ENCODE measurements around the gene BAZ1A.
"Not testable (repeated sequence)": the region's sequence is repeated elsewhere in the genome, so short reads cannot be mapped to it uniquely, and the experiment has no call there.

The BAZ1A gene

DNA sequence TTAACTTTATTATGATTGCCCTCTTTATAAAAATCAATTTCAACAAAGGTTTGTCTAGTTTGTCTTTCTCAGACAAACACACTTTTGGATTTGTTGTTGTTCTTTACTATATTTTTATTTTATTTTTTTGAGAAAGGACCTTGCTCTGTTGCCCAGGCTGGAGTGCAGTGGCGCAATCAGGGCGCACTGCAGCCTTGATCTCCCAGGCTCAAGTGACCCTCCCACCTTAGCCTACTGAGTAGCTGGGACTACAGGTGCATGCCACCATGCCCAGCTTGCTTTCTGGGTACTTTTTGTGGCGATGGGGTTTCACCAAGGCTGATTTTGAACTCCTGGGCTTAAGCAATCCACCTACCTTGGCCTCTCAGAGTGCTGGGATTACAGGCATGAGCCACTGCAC is 96.4 kb downstream of the BAZ1A start:
- no peak for DNase-seq

DNA sequence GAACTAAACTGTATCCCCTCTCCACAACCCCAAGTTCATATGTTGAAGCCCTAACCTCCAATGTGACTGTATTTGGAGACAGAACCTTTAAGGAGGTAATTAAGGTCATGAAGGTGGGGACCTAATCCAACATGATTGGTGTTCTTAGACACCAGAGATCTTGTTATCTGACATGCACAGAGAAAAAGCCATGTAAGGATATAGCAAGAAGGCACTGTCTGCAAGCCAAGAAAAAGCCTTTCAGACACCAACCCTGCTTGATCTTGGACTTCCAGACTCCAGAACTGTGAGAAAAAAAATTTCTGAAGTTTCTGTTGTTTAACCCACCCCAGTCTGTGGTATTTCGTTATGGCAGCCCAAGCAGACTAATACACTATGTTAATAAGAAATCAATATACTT is 98.5 kb downstream of the BAZ1A start:
- no peak for DNase-seq

DNA sequence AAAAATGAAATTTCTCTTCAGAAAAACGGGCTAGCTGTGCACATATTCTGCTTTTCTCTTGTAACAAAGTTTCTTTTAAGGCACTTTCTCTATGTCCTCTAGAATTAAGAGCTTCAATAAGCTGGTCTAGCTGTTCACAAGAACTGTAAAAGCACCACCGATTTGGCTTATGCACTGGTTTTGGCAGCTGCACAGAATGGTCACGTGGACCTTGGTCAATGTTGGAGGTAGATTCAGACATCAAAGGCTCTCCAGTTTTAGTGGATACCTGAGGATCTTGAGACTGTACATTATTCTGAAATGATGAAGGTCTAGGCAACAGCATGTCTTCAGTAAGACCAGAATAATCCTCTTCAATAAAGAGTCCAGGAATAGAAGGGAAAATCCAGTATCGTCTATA is 99.2 kb downstream of the BAZ1A start:
- no peak for DNase-seq

DNA sequence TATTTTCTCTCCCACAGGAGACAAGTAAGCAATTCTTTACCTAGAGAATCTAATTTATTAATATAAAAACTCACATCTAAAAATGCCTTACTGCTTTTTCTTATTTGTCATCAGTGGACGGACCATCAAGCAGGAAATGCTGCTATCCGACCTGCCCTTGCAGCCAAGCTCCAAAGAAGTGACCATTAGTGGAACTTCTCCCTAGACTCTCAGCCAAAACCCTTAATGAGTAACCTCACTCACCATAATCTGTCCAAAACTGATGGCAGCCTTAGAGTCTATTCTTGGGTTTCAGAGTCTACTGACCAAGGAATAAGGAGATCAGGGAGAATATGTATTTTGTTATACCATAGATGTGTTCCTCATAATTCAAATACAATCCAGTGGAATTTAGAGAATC is 99.8 kb downstream of the BAZ1A start:
- no peak for DNase-seq

DNA sequence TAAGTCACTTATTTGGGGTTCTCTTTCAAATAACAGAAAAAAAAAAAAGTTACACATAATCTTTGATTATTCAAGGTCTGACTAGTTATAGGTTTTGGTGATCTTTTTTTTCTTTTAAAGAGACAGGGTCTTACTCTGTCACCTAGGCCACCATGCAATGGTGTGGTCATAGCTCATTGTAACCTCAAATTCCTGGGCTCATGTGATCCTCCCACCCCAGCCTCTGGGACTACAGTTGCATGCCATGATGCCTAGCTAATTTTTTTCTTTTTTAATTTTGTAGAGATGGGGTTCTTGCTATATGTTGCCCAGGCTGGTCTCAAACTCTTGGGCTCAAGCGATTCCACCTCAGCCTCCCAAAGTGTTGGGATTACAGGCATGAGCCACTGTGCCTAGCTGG is 104.3 kb downstream of the BAZ1A start:
- no peak for DNase-seq

DNA sequence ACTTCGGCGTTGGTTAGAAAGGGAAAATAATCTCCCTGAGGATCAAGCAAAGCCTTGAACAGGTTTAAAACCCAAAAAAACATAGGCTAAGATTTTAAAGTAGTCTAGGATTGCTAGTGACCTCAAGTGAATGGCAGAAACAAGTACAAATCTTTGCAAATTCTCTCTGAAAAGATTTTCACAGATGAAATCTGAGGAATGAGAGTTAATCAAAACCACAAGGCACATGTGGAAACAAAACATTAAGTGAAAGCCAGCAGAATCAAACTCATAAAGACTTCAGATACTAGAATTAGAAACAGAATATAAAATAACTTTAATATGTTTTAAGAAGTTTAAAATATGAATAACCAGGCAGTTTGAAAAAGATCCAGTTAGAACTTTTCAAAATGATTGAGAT is 108.6 kb downstream of the BAZ1A start:
- DNase-seq: no peak

DNA sequence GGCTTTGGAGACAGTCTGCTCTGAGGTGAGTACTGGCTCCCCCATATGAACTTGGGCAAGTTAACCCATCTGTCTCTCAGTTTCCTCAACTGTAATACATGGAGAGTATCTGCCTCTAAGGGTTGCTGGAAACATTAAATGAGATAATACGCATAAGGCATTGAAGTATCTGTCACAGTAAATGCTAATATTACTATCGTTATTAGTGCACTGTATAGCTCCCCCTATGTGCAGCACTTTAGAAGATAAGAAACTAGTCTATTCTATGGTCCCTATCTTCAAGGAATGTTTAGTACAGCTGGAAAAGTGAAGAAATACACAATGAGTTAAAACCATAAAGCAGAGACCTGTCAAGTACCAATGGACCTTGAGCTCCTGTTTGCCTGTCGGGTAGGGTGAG is 109.1 kb downstream of the BAZ1A start:
- DNase-seq: no peak

DNA sequence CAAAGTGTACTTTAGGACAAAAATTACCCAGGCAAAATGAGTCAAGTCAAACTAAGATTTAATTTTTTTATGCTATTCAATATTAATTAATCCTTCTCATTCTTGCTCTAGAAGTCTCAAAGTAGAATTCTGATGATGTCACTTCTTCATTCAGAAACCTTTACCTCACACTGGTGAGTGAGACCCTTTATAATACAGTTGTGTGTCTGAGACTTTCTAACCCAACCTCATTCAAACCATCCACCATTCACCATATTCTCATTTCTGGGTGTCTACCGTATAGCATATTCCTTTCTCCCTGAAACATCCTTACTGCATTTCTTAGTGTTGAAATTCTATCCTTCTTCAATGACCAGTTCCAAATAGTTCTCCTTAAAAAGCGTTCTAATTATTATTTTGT is 119.9 kb downstream of the BAZ1A start:
- DNase-seq: no peak

DNA sequence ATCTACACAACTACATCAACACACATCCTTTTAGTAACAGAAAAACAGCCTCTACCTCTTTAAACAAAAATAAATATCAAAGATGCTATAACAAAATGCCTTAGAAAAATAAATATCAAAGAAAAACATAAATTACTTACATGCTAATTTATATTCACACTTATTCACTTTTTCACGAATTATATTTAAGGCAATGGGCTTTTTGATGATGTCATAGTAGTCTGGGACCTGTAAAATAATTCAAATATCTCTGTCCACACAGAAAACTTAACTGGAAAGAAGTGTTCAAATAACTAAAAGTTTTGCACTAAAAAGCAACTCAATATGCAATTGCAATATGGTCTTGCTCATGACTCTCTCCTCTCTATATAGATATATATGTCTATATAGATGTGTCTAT is 120.5 kb downstream of the BAZ1A start:
- no peak for DNase-seq

DNA sequence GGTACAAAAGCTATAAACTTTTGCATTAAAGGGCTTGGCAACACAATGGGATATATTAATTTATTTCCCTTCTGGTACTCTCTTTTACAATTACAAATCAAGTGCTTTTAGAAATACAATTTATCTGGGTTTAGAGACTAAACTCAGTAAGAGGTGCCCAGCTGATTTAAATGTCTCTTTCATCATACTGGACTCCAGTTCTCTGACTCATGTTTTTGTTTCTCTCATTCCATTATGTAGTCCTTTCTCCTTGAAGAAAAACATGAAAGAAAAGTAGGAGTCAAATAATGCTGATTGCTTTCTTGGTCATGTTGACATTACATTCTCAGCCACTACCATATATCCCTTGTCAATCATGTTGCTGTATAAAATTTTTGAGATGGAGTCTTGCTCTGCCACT is 124.5 kb downstream of the BAZ1A start:
- no peak for DNase-seq

DNA sequence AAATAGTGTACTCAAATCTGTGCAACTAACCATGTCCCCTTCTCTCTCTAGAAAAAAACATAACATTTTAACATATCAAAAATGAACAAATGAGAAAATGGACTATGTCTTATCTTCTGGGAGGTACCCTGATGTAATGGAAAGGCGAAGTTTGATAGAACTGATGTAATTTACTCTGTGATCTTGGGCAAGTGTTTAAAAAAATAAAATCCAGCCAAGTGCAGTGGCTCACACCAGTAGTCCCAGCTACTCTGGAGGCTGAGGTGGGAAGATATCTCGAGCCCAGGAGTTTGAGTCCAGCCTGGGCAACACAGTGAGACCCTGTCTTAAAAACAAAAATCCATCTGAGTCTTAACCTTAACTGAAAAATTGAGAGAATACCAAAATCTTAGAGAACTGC is 124.9 kb downstream of the BAZ1A start:
- no peak for DNase-seq

DNA sequence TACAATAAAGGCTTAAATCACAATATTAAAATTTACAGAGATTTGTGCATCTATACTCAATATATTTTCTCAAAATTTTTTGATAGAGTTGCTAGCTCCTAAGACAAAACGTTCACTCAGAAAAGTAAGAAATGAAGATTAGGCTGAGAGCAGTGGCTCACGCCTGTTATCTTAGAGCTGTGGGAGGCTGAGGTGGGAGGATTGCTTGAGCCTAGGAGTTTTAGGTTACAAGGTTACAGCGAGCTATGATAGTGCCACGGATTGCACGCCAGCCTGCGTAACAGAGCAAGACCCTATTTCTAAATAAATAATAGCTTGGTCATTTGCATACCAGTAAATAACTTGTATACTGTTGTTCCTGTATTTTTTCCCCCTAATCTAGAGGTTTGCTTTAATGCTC is 125.8 kb downstream of the BAZ1A start:
- DNase-seq: peak; percentile 2

DNA sequence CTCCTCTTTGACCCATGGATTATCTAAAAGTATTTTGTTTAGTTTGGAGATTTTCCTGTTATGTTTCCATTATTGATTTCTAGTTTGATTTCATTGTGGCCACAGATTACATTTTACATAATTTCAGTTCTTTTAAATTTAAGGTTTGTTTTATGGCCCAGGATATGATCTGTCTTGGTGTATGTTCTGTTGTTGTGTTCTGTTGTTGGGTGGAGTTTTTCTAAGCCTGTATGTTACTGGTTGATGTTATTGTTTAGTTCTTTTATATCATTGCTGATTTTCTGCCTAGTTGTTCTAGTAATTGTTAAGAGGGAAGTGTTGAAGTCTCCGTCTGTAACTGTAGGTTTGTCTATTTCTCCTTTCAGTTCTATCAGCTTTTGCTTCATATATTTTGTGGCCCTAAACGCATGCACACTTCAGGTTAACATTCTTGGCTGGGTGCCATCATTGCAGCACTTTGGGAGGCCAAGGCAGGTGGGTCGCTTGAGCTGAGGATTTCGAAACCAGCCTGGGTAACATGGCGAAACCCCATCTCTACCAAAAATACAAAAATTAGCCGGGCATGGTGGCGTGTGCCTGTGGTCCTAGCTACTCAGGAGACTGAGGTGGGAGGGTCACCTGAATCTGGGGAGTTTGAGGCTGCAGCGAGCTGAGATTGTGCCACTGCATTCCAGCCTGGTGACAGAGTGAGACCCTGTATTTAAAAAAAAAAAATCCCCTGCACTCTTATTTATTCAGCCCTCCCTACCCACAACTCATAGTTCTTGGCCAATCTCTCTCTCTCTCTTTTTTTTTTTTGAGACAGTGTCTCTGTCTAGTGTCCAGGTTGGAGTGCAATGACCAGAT is 132.7 kb downstream of the BAZ1A start:
- no peak for DNase-seq

DNA sequence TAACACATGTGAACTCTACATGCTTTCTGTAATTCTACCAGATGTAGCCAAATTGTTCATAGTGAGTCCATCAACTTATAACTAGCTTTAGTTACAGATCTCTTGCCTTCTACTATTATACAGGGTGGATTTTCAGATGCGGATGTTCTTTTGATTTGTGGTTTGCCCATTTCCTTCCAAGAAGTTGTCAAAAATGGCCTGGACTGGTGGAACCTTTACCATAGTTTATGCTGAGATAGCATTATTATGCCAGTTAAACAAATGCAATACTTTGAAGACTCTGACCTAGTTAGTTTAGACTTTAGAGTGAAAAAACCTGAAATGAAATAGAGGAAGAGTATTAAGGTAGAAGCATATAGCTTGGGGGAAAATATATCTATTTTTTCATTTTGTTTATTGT is 133.3 kb downstream of the BAZ1A start:
- no peak for DNase-seq

DNA sequence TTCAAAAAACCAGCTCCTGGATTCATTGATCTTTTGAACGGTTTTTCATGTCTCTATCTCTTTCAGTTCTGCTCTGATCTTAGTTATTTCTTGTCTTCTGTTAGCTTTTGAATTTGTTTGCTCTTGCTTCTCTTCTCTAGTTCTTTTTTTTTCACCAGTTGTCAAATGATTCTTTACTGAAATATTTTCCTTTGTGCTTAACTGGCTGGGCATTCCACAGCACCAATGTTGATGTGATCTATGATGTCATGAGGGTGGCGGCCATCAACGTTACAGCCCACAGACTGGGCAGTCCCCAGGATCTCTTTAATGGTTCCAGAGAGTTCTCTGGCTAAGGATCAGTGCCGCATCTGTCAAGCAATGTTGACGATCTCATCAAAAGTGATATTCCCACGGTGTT is 135.0 kb downstream of the BAZ1A start:
- not testable (repeated sequence) for DNase-seq

DNA sequence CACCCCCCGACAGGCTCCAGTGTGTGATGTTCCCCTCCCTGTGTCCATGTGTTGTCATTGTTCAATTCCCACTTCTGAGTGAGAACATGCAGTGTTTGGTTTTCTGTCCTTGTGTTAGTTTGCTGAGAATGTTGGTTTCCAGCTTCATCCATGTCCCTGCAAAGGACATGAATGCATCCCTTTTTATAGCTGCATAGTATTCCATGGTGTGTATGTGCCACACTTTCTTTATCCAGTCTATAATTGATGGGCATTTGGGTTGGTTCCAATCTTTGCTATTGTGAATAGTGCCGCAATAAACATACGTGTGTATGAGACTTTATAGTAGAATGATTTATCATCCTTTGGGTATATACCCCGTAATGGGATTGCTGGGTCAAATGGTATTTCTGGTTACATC is 138.1 kb downstream of the BAZ1A start:
- not testable (repeated sequence) for DNase-seq

DNA sequence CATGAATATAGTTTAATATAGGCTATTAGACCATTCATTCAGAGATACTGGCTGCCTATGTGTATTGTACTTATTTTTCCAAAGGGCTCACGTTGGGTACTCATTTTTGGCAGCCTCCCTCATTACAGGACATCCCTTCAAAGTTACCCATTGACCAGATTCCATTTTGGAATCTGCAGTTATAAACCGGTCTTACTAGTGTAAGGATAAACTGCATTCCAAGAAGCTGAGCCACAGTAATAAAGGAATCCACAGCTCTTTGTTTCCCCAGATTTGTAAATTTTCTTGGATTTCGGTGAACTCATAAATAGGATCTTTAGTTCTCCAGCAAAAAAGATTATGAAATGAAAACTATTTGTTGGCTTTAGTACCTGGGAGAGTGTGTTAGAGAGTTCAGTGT is 141.9 kb downstream of the BAZ1A start:
- DNase-seq: no peak

DNA sequence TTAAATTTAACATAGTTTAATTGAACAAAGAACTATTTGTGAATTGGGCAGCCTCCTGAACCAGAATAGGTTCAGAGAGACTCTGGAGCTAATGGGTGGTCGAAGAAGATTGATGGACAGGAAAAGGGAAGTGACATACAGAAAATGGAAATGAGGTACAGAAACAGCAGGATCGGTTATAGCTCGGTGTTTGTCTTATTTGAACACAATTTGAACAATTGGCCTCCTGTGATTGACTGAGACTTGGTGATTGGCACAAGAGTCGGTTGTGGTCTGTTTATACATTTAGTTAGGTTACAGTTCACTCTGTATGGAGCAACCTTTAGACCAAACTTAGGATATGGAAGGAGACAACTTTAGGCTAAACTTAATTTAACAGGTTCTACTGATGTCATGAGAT is 142.4 kb downstream of the BAZ1A start:
- no peak for DNase-seq

DNA sequence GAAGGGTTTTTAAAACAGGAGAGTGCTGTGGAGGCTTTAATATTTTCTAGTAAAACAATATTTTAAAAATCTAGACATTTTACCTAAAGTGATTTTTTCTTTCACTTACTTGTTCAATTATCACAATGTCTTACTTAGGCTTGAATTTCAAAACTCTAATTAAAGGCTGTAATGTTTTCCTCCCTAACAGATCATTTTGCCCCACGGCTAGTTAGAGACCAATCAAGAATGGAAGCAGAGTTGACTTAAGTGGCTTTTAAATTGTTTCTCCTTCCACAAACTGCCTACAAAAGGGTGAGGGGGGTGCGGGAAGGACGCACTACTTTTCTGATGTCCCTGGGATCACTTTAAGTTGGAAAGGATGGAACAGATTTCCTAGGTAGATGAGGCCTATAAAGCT is 151.3 kb downstream of the BAZ1A start:
- no peak for DNase-seq

DNA sequence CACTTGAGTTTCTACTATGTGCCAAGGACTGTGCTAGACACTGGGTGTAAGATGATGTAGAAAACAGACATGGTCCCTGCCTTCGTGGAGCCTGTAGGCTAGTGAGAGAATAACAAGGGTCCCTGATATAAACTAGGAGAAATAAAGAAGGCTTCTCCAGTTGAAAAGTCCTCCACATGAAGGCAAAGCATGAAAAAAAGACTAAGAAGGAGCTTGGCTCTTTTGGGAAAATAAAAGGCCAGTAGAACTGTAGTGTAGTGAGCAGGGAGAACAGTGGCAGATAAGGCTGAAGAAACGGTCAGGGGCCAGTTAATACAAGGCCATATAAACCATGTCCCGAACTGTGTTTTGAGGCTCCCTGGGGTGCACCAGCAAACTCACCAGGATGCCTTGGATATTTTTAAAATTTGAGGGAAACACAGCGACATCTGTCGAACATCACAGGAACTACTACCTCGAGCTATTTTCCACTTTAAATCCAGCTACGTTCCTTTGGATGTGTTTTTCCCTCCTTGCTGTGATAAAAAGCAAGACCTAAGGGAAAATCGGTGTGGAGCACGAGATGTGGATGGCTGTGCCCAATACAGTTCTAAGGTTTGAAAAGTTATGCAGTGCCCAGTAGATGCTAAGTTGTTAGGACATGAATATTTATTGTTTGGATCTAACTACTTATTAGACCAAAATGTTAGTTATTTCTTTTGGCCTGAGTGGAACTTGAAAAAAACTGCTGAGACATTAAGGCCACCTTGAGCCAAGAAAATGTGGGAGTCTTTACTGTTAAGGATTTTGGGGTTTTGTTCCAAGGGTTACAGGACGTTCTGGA is 152.2 kb downstream of the BAZ1A start:
- DNase-seq: peak; percentile 65

DNA sequence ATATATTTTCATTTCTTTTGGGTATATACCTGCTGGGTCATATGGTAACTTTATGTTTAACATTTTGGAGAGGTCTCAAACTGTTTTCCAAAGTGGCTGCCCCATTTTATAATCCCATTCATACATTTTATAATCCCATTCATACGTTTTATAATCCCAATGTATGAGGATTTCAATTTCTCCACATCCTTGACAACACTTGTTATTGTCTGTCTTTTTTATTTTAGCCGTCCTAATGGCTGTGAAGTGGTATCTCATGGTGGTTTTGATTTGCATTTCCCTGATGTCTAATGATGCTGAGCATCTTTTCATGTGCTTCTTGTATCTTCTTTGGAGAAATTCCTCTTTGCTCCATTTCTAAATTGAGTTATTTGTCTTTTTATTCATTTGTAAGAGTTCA is 154.0 kb downstream of the BAZ1A start:
- no peak for DNase-seq

DNA sequence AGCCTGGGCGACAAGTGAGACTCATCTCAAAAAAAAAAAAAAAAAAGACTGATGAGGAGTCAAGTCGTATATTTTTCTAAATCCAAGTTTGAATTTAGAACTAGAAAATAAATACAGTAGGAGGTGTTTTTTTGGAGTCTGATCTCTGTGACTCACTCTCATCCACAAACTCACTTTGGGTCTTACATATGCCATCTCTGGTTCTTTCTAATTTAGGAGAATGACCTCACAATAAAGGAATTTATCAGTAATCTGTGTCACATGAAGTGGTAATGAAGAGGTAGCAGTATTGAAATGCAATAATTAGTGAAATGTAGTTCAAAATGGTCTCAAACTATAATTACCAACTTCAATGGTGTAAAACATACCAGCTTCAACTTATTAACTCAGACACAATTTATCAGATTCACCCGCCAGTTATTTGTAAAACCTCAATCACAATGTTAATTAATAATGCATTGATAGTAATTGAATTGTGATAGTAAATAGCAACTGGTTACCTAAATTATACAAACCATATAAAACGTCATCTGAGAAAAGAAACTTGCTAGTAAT is 156.3 kb downstream of the BAZ1A start:
- DNase-seq: no peak

DNA sequence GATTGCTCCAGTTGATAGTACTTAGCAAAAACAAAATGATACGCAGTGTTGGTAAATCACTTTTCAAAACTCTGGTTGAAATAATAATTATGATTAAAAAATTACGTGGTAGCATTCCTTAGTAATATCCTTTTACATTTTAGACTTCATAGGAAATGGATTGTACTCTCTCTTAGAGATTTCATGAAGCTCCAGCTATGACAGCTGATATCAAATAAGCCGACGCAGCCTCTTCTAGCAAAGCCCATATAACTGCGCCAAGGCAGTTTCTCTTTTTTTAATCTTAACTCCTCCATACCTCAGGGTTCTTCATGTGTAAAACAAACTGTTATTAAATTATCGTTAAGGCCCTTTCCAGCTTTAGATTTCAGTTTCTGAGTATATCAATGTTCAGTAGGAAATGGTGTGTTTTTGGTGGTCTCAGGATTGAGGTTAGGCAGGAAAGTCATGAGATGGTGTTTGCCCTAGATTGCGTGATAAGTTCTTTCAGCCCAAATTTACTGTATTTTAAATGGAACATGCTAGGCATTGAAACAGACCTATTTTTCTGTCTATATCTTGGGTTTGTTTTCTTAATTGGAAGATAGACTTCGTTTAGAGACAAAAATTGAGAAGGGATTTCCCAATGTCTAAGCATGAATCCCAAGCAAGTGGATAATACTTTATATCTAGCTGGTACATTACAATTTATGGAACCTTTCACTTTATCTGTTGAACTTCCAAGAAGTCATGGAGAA is 159.9 kb downstream of the BAZ1A start:
- peak; percentile 25 for DNase-seq
